ENCODE results near the gene TENM3.

The TENM3 gene

GRCh38 chr4:182629096-182629495 is 385.9 kb downstream of the TENM3 start:
- peaks cover 21% of the 10 kb centered on the region in 2 donors for H3K27me3 Mint-ChIP-seq
- no peaks in the 10 kb centered on the region for H3K9me3 Mint-ChIP-seq
- H3K36me3 Mint-ChIP-seq (ENCODE audit: insufficient read depth): no peaks in the 10 kb centered on the region
- no peak overlapping the region for H3K27ac Mint-ChIP-seq
- no peak for ATAC-seq (replicated peaks)
- no peak for DNase-seq
- no peaks in the 10 kb centered on the region for H3K4me1 Mint-ChIP-seq (ENCODE audit: low read depth in 2 of 2)
- H3K4me3 Mint-ChIP-seq: no peak overlapping the region

GRCh38 chr4:182640491-182640890 is 397.3 kb downstream of the TENM3 start:
- Mint-ChIP-seq H3K4me1 (ENCODE audit: low read depth in 2 of 2) (no peaks in the 10 kb centered on the region), H3K27ac (no peak overlapping the region), H3K27me3 (no peaks in the 10 kb centered on the region), H3K9me3 (no peaks in the 10 kb centered on the region), H3K4me3 (no peak overlapping the region), H3K36me3 (ENCODE audit: insufficient read depth) (no peaks in the 10 kb centered on the region)
- DNase-seq (no peak), ATAC-seq (replicated peaks) (no peak)

GRCh38 chr4:182640932-182641331 is 397.7 kb downstream of the TENM3 start:
- Mint-ChIP-seq H3K36me3 (ENCODE audit: insufficient read depth) (no peaks in the 10 kb centered on the region), H3K4me3 (no peak overlapping the region), H3K27me3 (no peaks in the 10 kb centered on the region), H3K27ac (no peak overlapping the region), H3K4me1 (ENCODE audit: low read depth in 2 of 2) (no peaks in the 10 kb centered on the region), H3K9me3 (no peaks in the 10 kb centered on the region)
- ATAC-seq (replicated peaks) (no peak), DNase-seq (no peak)

GRCh38 chr4:182642831-182643230 is 399.6 kb downstream of the TENM3 start:
- no peaks in the 10 kb centered on the region for H3K36me3 Mint-ChIP-seq (ENCODE audit: insufficient read depth)
- no peaks in the 10 kb centered on the region for H3K9me3 Mint-ChIP-seq
- H3K27ac Mint-ChIP-seq: no peak overlapping the region
- no peak overlapping the region for H3K4me3 Mint-ChIP-seq
- ATAC-seq (replicated peaks): no peak
- H3K27me3 Mint-ChIP-seq: no peaks in the 10 kb centered on the region
- no peaks in the 10 kb centered on the region for H3K4me1 Mint-ChIP-seq (ENCODE audit: low read depth in 2 of 2)
- DNase-seq: no peak

GRCh38 chr4:182643801-182644682 is 400.8 kb downstream of the TENM3 start:
- no peak overlapping the region for H3K27ac Mint-ChIP-seq
- no peaks in the 10 kb centered on the region for H3K4me1 Mint-ChIP-seq (ENCODE audit: low read depth in 2 of 2)
- no peak for DNase-seq
- H3K9me3 Mint-ChIP-seq: no peaks in the 10 kb centered on the region
- no peaks in the 10 kb centered on the region for H3K27me3 Mint-ChIP-seq
- no peak overlapping the region for H3K4me3 Mint-ChIP-seq
- H3K36me3 Mint-ChIP-seq (ENCODE audit: insufficient read depth): no peaks in the 10 kb centered on the region
- no peak for ATAC-seq (replicated peaks)

GRCh38 chr4:182644683-182645050 is 401.5 kb downstream of the TENM3 start:
- Mint-ChIP-seq H3K4me1 (ENCODE audit: low read depth in 2 of 2) (no peaks in the 10 kb centered on the region), H3K36me3 (ENCODE audit: insufficient read depth) (no peaks in the 10 kb centered on the region), H3K4me3 (no peak overlapping the region), H3K27ac (no peak overlapping the region), H3K27me3 (no peaks in the 10 kb centered on the region), H3K9me3 (no peaks in the 10 kb centered on the region)
- DNase-seq (no peak), ATAC-seq (replicated peaks) (no peak)

- Mint-ChIP-seq H3K27ac (no peak overlapping the region), H3K27me3 (peaks cover 3 to 6% of the 10 kb centered on the region in 2 donors), H3K9me3 (no peaks in the 10 kb centered on the region), H3K36me3 (ENCODE audit: insufficient read depth) (peaks cover 3% of the 10 kb centered on the region), H3K4me1 (ENCODE audit: low read depth in 2 of 2) (no peaks in the 10 kb centered on the region), H3K4me3 (no peak overlapping the region)
- DNase-seq (no peak), ATAC-seq (replicated peaks) (no peak)
Observed at GRCh38 chr4:182645511-182645910, 402.3 kb downstream of the TENM3 start.

GRCh38 chr4:182647646-182648300 is 404.6 kb downstream of the TENM3 start:
- H3K4me1 Mint-ChIP-seq (ENCODE audit: low read depth in 2 of 2): no peaks in the 10 kb centered on the region
- DNase-seq (no peak), ATAC-seq (replicated peaks) (no peak)
- H3K9me3 Mint-ChIP-seq: no peaks in the 10 kb centered on the region
- peaks cover 6 to 15% of the 10 kb centered on the region in 2 donors for H3K27me3 Mint-ChIP-seq
- peaks cover 3% of the 10 kb centered on the region for H3K36me3 Mint-ChIP-seq (ENCODE audit: insufficient read depth)
- H3K27ac Mint-ChIP-seq: no peak overlapping the region
- no peak overlapping the region for H3K4me3 Mint-ChIP-seq

- DNase-seq (no peak), ATAC-seq (replicated peaks) (no peak)
- Mint-ChIP-seq H3K27ac (no peak overlapping the region), H3K9me3 (no peaks in the 10 kb centered on the region), H3K36me3 (ENCODE audit: insufficient read depth) (peaks cover 3% of the 10 kb centered on the region), H3K4me3 (no peak overlapping the region), H3K27me3 (peaks cover 6 to 15% of the 10 kb centered on the region in 2 donors), H3K4me1 (ENCODE audit: low read depth in 2 of 2) (no peaks in the 10 kb centered on the region)
Observed at GRCh38 chr4:182648766-182649165, 405.6 kb downstream of the TENM3 start.

- Mint-ChIP-seq H3K4me3 (no peak overlapping the region), H3K4me1 (ENCODE audit: low read depth in 2 of 2) (no peaks in the 10 kb centered on the region), H3K27ac (no peak overlapping the region), H3K36me3 (ENCODE audit: insufficient read depth) (peaks cover 3% of the 10 kb centered on the region), H3K27me3 (peaks cover 6 to 15% of the 10 kb centered on the region in 2 donors), H3K9me3 (no peaks in the 10 kb centered on the region)
- ATAC-seq (replicated peaks) (no peak), DNase-seq (no peak)
Observed at GRCh38 chr4:182649698-182650477, 406.7 kb downstream of the TENM3 start.

- Mint-ChIP-seq H3K27ac (no peak overlapping the region), H3K4me3 (no peak overlapping the region)
- no peak for DNase-seq
Observed at GRCh38 chr4:182653596-182653995, 410.4 kb downstream of the TENM3 start.

GRCh38 chr4:182655340-182655739 is 412.1 kb downstream of the TENM3 start:
- ATAC-seq (replicated peaks) (no peak), DNase-seq (no peak)
- Mint-ChIP-seq H3K27me3 (peaks cover 10 to 12% of the 10 kb centered on the region in 2 donors), H3K36me3 (ENCODE audit: insufficient read depth) (peaks cover under 1% of the 10 kb centered on the region), H3K4me1 (ENCODE audit: low read depth in 2 of 2) (no peaks in the 10 kb centered on the region), H3K9me3 (no peaks in the 10 kb centered on the region), H3K27ac (no peak overlapping the region), H3K4me3 (no peak overlapping the region)

More at GRCh38 chr4:182653596-182653995, 410.4 kb downstream of the TENM3 start:
- Mint-ChIP-seq H3K4me1 (ENCODE audit: low read depth in 2 of 2) (no peaks in the 10 kb centered on the region), H3K27me3 (peaks cover 14 to 15% of the 10 kb centered on the region in 2 donors), H3K9me3 (no peaks in the 10 kb centered on the region), H3K36me3 (ENCODE audit: insufficient read depth) (peaks cover 3% of the 10 kb centered on the region)
- no peak for ATAC-seq (replicated peaks)

- DNase-seq: no peak
- Mint-ChIP-seq H3K27ac (no peak overlapping the region), H3K4me3 (no peak overlapping the region), H3K4me1 (ENCODE audit: low read depth in 2 of 2) (no peaks in the 10 kb centered on the region), H3K27me3 (no peaks in the 10 kb centered on the region), H3K9me3 (peaks cover 0 to 2% of the 10 kb centered on the region in 2 donors), H3K36me3 (ENCODE audit: insufficient read depth) (no peaks in the 10 kb centered on the region)
- no peak for ATAC-seq (replicated peaks)
Observed at GRCh38 chr4:182662551-182662950, 419.3 kb downstream of the TENM3 start.
